DND-41 (cell line): ENCODE data around the gene SLC22A1.

ENCODE experiments used
- ATAC-seq: fragments of 200-7000 bp; cut with Tn5 transposase; 3 replicates; pipeline ENCODE4 v1.9.1; 2021; ENCODE audit warnings: low read depth; ENCODE audit not compliant: insufficient read depth
- DNase-seq: peaks from one replicate; pipeline ENCODE4 v3.0.0-alpha.2; 2020
- H2AFZ ChIP-seq: 2 replicates; pipeline ENCODE4 v1.6.0; 2012; ENCODE audit warnings: low read depth, low read length
- H3K27ac ChIP-seq: 2 replicates; pipeline ENCODE4 v1.5.1; 2012; ENCODE audit warnings: low read length, inconsistent platforms
- H3K27me3 ChIP-seq: fragments of 200-600 bp; sonication (generic); 2 replicates; pipeline ENCODE4 v1.6.0; 2012; ENCODE audit warnings: low read length, mild to moderate bottlenecking, inconsistent platforms; ENCODE audit not compliant: insufficient read depth, poor library complexity
- H3K36me3 ChIP-seq: 2 replicates; pipeline ENCODE4 v1.5.1; 2012; ENCODE audit warnings: low read length, inconsistent platforms; ENCODE audit not compliant: insufficient read depth
- H3K4me1 ChIP-seq: 2 replicates; pipeline ENCODE4 v1.5.1; 2012; ENCODE audit warnings: mild to moderate bottlenecking, low read length; ENCODE audit not compliant: insufficient read depth
- H3K4me2 ChIP-seq: 2 replicates; pipeline ENCODE4 v1.6.0; 2012; ENCODE audit warnings: mild to moderate bottlenecking, moderate library complexity, low read length, inconsistent platforms; ENCODE audit not compliant: insufficient read depth
- H3K4me3 ChIP-seq, 2 experiments: fragments of 200-600 bp in 1 of 2; shearing (Covaris generic) in 1 of 2; 2 replicates each; pipeline ENCODE4 v1.5.1; 2012 to 2016; ENCODE audit warnings: inconsistent platforms in 2 of 2, low read length in 2 of 2, mild to moderate bottlenecking in 2 of 2, low read depth in 1 of 2, moderate library complexity in 1 of 2
- H3K79me2 ChIP-seq: 2 replicates; pipeline ENCODE4 v1.6.0; 2012; ENCODE audit warnings: low read length, inconsistent platforms; ENCODE audit not compliant: insufficient read depth
- H3K9ac ChIP-seq: 2 replicates; pipeline ENCODE4 v1.6.0; 2012; ENCODE audit warnings: low read depth, mild to moderate bottlenecking, inconsistent platforms, low read length, moderate library complexity
- H3K9me3 ChIP-seq: 2 replicates; pipeline ENCODE4 v1.5.1; 2012; ENCODE audit warnings: low read length, moderate library complexity, mild to moderate bottlenecking, inconsistent platforms; ENCODE audit not compliant: insufficient read depth, severe bottlenecking
- H4K20me1 ChIP-seq: 2 replicates; pipeline ENCODE4 v1.6.0; 2012; ENCODE audit warnings: low read length; ENCODE audit not compliant: insufficient read depth
- EZH2 ChIP-seq: IDR thresholded peaks from 3 replicates; pipeline ENCODE4 v1.6.1; 2012; ENCODE audit warnings: borderline replicate concordance, low read depth, mild to moderate bottlenecking, moderate library complexity, low read length, inconsistent platforms; ENCODE audit not compliant: severe bottlenecking
- TF ChIP-seq, protein P1 (sequence below): IDR thresholded peaks from 2 replicates; pipeline ENCODE4 v1.5.1; 2012; ENCODE audit warnings: borderline replicate concordance, low read length, moderate library complexity, mild to moderate bottlenecking; ENCODE audit not compliant: poor library complexity, severe bottlenecking; ENCODE audit errors: extremely low read depth

SLC22A1 gene

GRCh38 chr6:160117137-160117536, 4.5 kb upstream of the SLC22A1 start:
- H3K36me3 ChIP-seq: peaks cover 26% of the 10 kb centered on the region
- no peak overlapping the region for H3K9ac ChIP-seq
- ATAC-seq (0 out of 3 replicates have a peak, but pooled peaks have one; percentile 13), DNase-seq (no peak)
- H4K20me1 ChIP-seq: no peaks in the 10 kb centered on the region
- no peaks in the 10 kb centered on the region for H3K79me2 ChIP-seq
- no peak for TF ChIP-seq EZH2
- H3K4me3 ChIP-seq: no peak overlapping the region; a peak in 1 of 4 replicates
- H3K9me3 ChIP-seq: peaks cover 25% of the 10 kb centered on the region
- H3K27ac ChIP-seq: no peak overlapping the region
- H3K27me3 ChIP-seq: no peaks in the 10 kb centered on the region
- H2AFZ ChIP-seq: no peak overlapping the region
- no peak overlapping the region for H3K4me2 ChIP-seq
- no peaks in the 10 kb centered on the region for H3K4me1 ChIP-seq

- no peak for ATAC-seq
Observed at GRCh38 chr6:160118620-160119229, 2.9 kb upstream of the SLC22A1 start.

DNA sequence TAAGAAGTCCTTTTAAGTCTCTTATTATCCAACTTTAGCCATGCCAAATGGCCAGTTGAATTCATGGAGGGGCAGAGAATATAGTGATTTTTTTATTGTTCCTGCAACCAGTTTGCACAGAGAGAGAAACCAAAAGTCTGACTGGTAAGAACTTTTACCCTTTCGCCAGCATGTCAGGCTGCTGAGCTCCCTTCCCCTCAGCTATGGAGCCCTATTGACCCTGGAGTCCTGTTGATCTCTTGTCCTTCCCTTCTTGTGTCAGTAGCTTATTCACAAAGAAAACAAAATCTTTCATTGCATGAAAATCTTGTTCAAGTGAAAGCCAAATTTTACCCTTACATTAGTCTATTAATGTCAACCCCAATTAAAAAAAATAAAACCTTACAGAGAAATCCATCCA, 1.5 kb upstream of the SLC22A1 start:
- ATAC-seq (no peak), DNase-seq (no peak)
- no peaks in the 10 kb centered on the region for H3K27me3 ChIP-seq
- H4K20me1 ChIP-seq: no peaks in the 10 kb centered on the region
- H3K4me2 ChIP-seq: no peak overlapping the region
- H3K36me3 ChIP-seq: peaks cover 24% of the 10 kb centered on the region
- H3K9me3 ChIP-seq: peaks cover 25% of the 10 kb centered on the region
- H2AFZ ChIP-seq: no peak overlapping the region
- TF ChIP-seq EZH2: no peak
- TF ChIP-seq, protein P1, sequence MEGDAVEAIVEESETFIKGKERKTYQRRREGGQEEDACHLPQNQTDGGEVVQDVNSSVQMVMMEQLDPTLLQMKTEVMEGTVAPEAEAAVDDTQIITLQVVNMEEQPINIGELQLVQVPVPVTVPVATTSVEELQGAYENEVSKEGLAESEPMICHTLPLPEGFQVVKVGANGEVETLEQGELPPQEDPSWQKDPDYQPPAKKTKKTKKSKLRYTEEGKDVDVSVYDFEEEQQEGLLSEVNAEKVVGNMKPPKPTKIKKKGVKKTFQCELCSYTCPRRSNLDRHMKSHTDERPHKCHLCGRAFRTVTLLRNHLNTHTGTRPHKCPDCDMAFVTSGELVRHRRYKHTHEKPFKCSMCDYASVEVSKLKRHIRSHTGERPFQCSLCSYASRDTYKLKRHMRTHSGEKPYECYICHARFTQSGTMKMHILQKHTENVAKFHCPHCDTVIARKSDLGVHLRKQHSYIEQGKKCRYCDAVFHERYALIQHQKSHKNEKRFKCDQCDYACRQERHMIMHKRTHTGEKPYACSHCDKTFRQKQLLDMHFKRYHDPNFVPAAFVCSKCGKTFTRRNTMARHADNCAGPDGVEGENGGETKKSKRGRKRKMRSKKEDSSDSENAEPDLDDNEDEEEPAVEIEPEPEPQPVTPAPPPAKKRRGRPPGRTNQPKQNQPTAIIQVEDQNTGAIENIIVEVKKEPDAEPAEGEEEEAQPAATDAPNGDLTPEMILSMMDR: no peak
- no peaks in the 10 kb centered on the region for H3K79me2 ChIP-seq
- no peak overlapping the region for H3K27ac ChIP-seq
- no peak overlapping the region for H3K4me3 ChIP-seq
- no peak overlapping the region for H3K9ac ChIP-seq
- H3K4me1 ChIP-seq: no peaks in the 10 kb centered on the region

More at GRCh38 chr6:160118620-160119229, 2.9 kb upstream of the SLC22A1 start:
- Histone ChIP-seq H3K27me3 (no peaks in the 10 kb centered on the region), H3K9ac (no peak overlapping the region), H4K20me1 (no peaks in the 10 kb centered on the region), H3K4me2 (no peak overlapping the region), H3K4me3 (no peak overlapping the region), H3K36me3 (peaks cover 24% of the 10 kb centered on the region), H3K27ac (no peak overlapping the region), H3K4me1 (no peaks in the 10 kb centered on the region), H3K79me2 (no peaks in the 10 kb centered on the region), H2AFZ (no peak overlapping the region), H3K9me3 (peaks cover 25% of the 10 kb centered on the region)
- TF ChIP-seq EZH2: no peak
- TF ChIP-seq, protein P1: no peak
- DNase-seq: no peak

GRCh38 chr6:160121981-160122380, 366 bp downstream of the SLC22A1 start:
- Histone ChIP-seq H3K36me3 (peaks cover 15% of the 10 kb centered on the region), H4K20me1 (no peaks in the 10 kb centered on the region), H3K4me1 (no peaks in the 10 kb centered on the region), H3K79me2 (no peaks in the 10 kb centered on the region), H2AFZ (no peak overlapping the region), H3K4me3 (no peak overlapping the region), H3K27me3 (no peaks in the 10 kb centered on the region), H3K4me2 (no peak overlapping the region), H3K9ac (no peak overlapping the region), H3K27ac (no peak overlapping the region), H3K9me3 (peaks cover 16% of the 10 kb centered on the region)
- ATAC-seq (no peak), DNase-seq (no peak)
- TF ChIP-seq, protein P1: no peak
- no peak for TF ChIP-seq EZH2
